Neural cell (in vitro differentiated cells): ENCODE measurements around the gene UBE4A. TPM values are rescaled to one million over a fixed set of nuclear protein-coding genes. Genes with fewer than 3 reads are reported as not detected.

Experiments used
- H2AFZ ChIP-seq: fragments of 200-600, 300-800 bp; sonication (generic), shearing (Covaris generic); 2 replicates; pipeline ENCODE4 v1.6.0; 2014; ENCODE audit warnings: low read depth, mild to moderate bottlenecking, antibody characterized with exemption, low read length, moderate library complexity
- H3F3A ChIP-seq: fragments of 200-600 bp; shearing (Covaris generic); 2 replicates; pipeline ENCODE4 v1.6.1; 2016; ENCODE audit warnings: mild to moderate bottlenecking, moderate library complexity, mixed read lengths, antibody characterized with exemption, low read length; ENCODE audit not compliant: insufficient read depth, poor library complexity, severe bottlenecking
- H3K27ac ChIP-seq: fragments of 200-600, 300-800 bp; sonication (generic), shearing (Covaris generic); 2 replicates; pipeline ENCODE4 v1.5.1; 2014; ENCODE audit warnings: mild to moderate bottlenecking, low read length, moderate library complexity
- H3K27me3 ChIP-seq: fragments of 300-800, 200-600 bp; sonication (generic), shearing (Covaris generic); 2 replicates; pipeline ENCODE4 v1.6.0; 2014; ENCODE audit warnings: mild to moderate bottlenecking, low read depth, low read length, moderate library complexity; ENCODE audit not compliant: insufficient read depth
- H3K36me3 ChIP-seq: fragments of 300-800, 200-600 bp; sonication (generic), shearing (Covaris generic); 2 replicates; pipeline ENCODE4 v1.5.1; 2014; ENCODE audit warnings: mild to moderate bottlenecking, antibody characterized with exemption, low read length, moderate library complexity; ENCODE audit not compliant: insufficient read depth
- H3K4me2 ChIP-seq: fragments of 300-800, 200-600 bp; sonication (generic), shearing (Covaris generic); 2 replicates; pipeline ENCODE4 v1.6.0; 2014; ENCODE audit warnings: mild to moderate bottlenecking, low read length
- H3K4me3 ChIP-seq: fragments of 300-800, 200-600 bp; sonication (generic), shearing (Covaris generic); 2 replicates; pipeline ENCODE4 v1.5.1; 2014; ENCODE audit warnings: mild to moderate bottlenecking, low read length, moderate library complexity
- H3K79me2 ChIP-seq: fragments of 200-600 bp; shearing (Covaris generic); replicated peaks from 2 replicates; pipeline ENCODE4 v1.6.0; 2014; ENCODE audit warnings: mild to moderate bottlenecking, low read length, moderate library complexity; ENCODE audit not compliant: insufficient read depth
- H3K9ac ChIP-seq: fragments of 300-800, 200-600 bp; sonication (generic), shearing (Covaris generic); 2 replicates; pipeline ENCODE4 v1.6.1; 2016; ENCODE audit warnings: mild to moderate bottlenecking, low read length, mixed read lengths
- H3K9me2 ChIP-seq: fragments of 200-600 bp; shearing (Covaris generic); 2 replicates; pipeline ENCODE4 v1.6.1; 2016; ENCODE audit warnings: mild to moderate bottlenecking, low read length, mixed read lengths; ENCODE audit not compliant: insufficient read depth
- H3K9me3 ChIP-seq: fragments of 200-600, 300-800 bp; sonication (generic), shearing (Covaris generic); 2 replicates; pipeline ENCODE4 v1.6.1; 2016; ENCODE audit warnings: mild to moderate bottlenecking, mixed run types, low read length, moderate library complexity, mixed read lengths
- H4K20me1 ChIP-seq: fragments of 200-600 bp; shearing (Covaris generic); 2 replicates; pipeline ENCODE4 v1.6.1; 2016; ENCODE audit warnings: mild to moderate bottlenecking, mixed run types; ENCODE audit not compliant: insufficient read depth
- EP300 ChIP-seq: fragments of 450-650 bp; conservative IDR thresholded peaks from 2 replicates; pipeline ENCODE4 v1.6.1; 2014; ENCODE audit warnings: antibody characterized with exemption, mild to moderate bottlenecking, moderate library complexity; ENCODE audit not compliant: poor library complexity, severe bottlenecking
- EZH2 ChIP-seq: fragments of 200-600, 300-800 bp; shearing (Covaris generic), sonication (generic); IDR thresholded peaks from 2 replicates; pipeline ENCODE4 v1.6.1; 2014; ENCODE audit warnings: antibody characterized with exemption, low read length, borderline replicate concordance, mild to moderate bottlenecking; ENCODE audit not compliant: insufficient read depth, poor library complexity, severe bottlenecking
- MXI1 ChIP-seq: fragments of 450-650 bp; conservative IDR thresholded peaks from 2 replicates; pipeline ENCODE4 v1.6.1; 2014; ENCODE audit warnings: antibody characterized with exemption, mild to moderate bottlenecking; ENCODE audit not compliant: poor library complexity, severe bottlenecking
- POLR2AphosphoS5 ChIP-seq: IDR thresholded peaks from 2 replicates; pipeline ENCODE4 v1.6.1; 2012
- RAD21 ChIP-seq: fragments of 450-650 bp; conservative IDR thresholded peaks from 2 replicates; pipeline ENCODE4 v1.6.1; 2014; ENCODE audit warnings: antibody characterized with exemption, mild to moderate bottlenecking, moderate library complexity
- SMC3 ChIP-seq: fragments of 450-650 bp; conservative IDR thresholded peaks from 2 replicates; pipeline ENCODE4 v1.6.1; 2014; ENCODE audit warnings: antibody characterized with exemption, mild to moderate bottlenecking, moderate library complexity; ENCODE audit not compliant: poor library complexity
- TAF1 ChIP-seq: IDR thresholded peaks from 2 replicates; pipeline ENCODE4 v1.6.1; 2012; ENCODE audit warnings: low read depth
- polyA plus RNA-seq: library from polyadenylated mRNA; depleted of rRNA; stranded (reverse); fragments of >200 nt; gene quantifications from 2 replicates; pipeline ENCODE4 v1.2.3, GENCODE V29; 2014
- TF ChIP-seq, protein P1 (sequence below): IDR thresholded peaks from 2 replicates; pipeline ENCODE4 v1.6.1; 2012; ENCODE audit warnings: borderline replicate concordance
- TF ChIP-seq, protein P2 (sequence below): fragments of 450-650 bp; IDR thresholded peaks from 2 replicates; pipeline ENCODE4 v1.5.1; 2014; ENCODE audit warnings: antibody characterized with exemption, mild to moderate bottlenecking, moderate library complexity; ENCODE audit not compliant: poor library complexity, severe bottlenecking

The UBE4A gene
- polyA plus RNA-seq, 1 donor from 2014 or later: 36.9 TPM

DNA sequence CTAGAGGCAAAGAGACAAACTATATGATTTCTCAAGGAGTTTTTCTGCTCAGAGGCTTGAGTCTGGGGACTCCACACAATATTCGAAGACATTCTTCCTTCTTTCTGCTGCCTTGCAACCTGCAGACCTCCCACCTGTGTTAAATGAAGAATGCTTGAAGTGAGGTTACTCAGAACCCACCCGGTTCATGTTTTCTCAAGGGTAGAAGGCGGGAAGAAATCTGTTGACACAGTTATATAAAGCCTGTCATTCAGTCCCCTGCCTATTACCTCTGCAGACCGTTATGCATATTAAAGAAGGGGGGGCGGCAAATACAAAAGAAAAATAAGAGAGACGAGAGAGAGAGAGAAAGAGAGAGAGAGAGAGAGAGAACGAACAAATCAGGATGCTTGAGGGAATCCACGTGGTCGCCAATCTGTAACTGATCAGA, 74.7 kb downstream of the UBE4A start:
- Histone ChIP-seq H3F3A (peaks cover 9% of the 10 kb centered on the region), H3K27ac (peak overlapping the region; percentile 98), H3K27me3 (no peaks in the 10 kb centered on the region), H3K9me3 (no peaks in the 10 kb centered on the region), H3K9me2 (no peaks in the 10 kb centered on the region), H3K4me3 (peak overlapping the region; percentile 96), H3K36me3 (no peaks in the 10 kb centered on the region), H4K20me1 (peaks cover 9% of the 10 kb centered on the region), H3K9ac (peak overlapping the region; percentile 99), H3K4me2 (peak overlapping the region; percentile 90), H3K79me2 (peaks cover 25% of the 10 kb centered on the region), H2AFZ (peak overlapping the region; percentile 66)
- peak; percentile 55 for TF ChIP-seq EP300
- TF ChIP-seq MXI1: peak; percentile 84
- no peak for TF ChIP-seq SMC3

DNA sequence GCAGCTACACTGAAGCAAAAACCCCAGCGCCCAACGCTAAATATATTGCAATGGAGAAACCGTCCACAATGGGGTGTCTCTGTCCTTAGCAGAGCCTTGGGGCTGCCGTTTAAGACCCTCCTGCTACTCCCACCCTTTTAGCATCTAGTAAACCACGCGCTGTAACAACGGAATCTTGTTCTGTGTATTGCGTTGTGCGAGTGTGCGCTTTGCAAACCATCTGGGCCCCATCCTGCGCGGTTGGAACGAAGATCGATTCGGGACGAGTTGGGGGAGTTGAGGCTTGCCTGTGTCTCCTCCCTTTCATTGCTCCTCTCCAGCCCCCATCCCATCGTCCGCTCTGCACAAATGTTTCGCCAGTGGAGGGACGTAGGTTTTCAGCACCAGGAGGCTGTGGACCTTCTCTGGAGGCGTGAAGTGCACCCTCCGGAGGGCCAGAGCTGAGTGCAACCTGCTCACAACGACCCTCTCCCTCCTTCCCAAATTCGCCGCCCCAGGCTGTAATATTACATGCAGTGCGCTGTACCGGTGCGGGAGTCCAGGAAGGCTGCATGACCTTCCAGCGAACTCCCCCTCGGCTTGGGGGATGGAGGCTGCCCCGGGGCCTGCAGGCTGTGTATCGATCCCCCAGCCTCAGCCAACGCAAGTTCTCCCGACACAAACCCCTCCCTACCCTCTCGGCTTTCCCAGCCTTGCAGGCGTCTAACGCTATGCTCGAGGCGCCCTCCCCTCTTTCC, 75.3 kb downstream of the UBE4A start:
- Histone ChIP-seq H3K27me3 (no peaks in the 10 kb centered on the region), H3K79me2 (peaks cover 31% of the 10 kb centered on the region), H2AFZ (peak overlapping the region; percentile 66), H3K4me3 (peak overlapping the region; percentile 96), H3K36me3 (no peaks in the 10 kb centered on the region), H4K20me1 (peaks cover 15% of the 10 kb centered on the region), H3K9ac (peak overlapping the region; percentile 99), H3K9me3 (no peaks in the 10 kb centered on the region), H3F3A (peaks cover 9% of the 10 kb centered on the region), H3K4me2 (peak overlapping the region; percentile 90), H3K9me2 (no peaks in the 10 kb centered on the region), H3K27ac (peak overlapping the region; percentile 98)
- TF ChIP-seq MXI1 (peak; percentile 61), EP300 (no peak), TAF1 (peak; percentile 50), SMC3 (peak; percentile 61), EZH2 (no peak), RAD21 (peak; percentile 60), POLR2AphosphoS5 (peak; percentile 79)
- TF ChIP-seq, protein P1, sequence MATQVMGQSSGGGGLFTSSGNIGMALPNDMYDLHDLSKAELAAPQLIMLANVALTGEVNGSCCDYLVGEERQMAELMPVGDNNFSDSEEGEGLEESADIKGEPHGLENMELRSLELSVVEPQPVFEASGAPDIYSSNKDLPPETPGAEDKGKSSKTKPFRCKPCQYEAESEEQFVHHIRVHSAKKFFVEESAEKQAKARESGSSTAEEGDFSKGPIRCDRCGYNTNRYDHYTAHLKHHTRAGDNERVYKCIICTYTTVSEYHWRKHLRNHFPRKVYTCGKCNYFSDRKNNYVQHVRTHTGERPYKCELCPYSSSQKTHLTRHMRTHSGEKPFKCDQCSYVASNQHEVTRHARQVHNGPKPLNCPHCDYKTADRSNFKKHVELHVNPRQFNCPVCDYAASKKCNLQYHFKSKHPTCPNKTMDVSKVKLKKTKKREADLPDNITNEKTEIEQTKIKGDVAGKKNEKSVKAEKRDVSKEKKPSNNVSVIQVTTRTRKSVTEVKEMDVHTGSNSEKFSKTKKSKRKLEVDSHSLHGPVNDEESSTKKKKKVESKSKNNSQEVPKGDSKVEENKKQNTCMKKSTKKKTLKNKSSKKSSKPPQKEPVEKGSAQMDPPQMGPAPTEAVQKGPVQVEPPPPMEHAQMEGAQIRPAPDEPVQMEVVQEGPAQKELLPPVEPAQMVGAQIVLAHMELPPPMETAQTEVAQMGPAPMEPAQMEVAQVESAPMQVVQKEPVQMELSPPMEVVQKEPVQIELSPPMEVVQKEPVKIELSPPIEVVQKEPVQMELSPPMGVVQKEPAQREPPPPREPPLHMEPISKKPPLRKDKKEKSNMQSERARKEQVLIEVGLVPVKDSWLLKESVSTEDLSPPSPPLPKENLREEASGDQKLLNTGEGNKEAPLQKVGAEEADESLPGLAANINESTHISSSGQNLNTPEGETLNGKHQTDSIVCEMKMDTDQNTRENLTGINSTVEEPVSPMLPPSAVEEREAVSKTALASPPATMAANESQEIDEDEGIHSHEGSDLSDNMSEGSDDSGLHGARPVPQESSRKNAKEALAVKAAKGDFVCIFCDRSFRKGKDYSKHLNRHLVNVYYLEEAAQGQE: no peak
- TF ChIP-seq, protein P2, sequence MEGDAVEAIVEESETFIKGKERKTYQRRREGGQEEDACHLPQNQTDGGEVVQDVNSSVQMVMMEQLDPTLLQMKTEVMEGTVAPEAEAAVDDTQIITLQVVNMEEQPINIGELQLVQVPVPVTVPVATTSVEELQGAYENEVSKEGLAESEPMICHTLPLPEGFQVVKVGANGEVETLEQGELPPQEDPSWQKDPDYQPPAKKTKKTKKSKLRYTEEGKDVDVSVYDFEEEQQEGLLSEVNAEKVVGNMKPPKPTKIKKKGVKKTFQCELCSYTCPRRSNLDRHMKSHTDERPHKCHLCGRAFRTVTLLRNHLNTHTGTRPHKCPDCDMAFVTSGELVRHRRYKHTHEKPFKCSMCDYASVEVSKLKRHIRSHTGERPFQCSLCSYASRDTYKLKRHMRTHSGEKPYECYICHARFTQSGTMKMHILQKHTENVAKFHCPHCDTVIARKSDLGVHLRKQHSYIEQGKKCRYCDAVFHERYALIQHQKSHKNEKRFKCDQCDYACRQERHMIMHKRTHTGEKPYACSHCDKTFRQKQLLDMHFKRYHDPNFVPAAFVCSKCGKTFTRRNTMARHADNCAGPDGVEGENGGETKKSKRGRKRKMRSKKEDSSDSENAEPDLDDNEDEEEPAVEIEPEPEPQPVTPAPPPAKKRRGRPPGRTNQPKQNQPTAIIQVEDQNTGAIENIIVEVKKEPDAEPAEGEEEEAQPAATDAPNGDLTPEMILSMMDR: peak; percentile 57
